OCI-LY7 (cell line): Measurements from ENCODE around the gene TNMD. TPM values are rescaled to one million over a fixed set of nuclear protein-coding genes. Genes with fewer than 3 reads are reported as not detected.
"Not testable (repeated sequence)": the region's sequence is repeated elsewhere in the genome, so short reads cannot be mapped to it uniquely, and the experiment has no call there.

Experiments
- Bru-seq: library from RNA; stranded (reverse); fragments of 400-500 nt; gene quantifications from one replicate; lab custom pipeline; 2021; lab: Mats Ljungman, UMichigan
- BruChase-seq, 2 experiments: library from RNA; stranded (reverse); fragments of 400-500 nt; gene quantifications; one replicate each; lab custom pipeline; 2021; lab: Mats Ljungman, UMichigan
- BruUV-seq: library from RNA; stranded (reverse); fragments of 400-500 nt; replicated peaks from 2 replicates; lab custom pipeline; 2021; lab: Mats Ljungman, UMichigan
- CTCF ChIA-PET: fragments of 300-600 bp; sonication (Branson Sonifier 250); formaldehyde crosslinking; loops from one replicate; lab custom pipeline; 2022; ENCODE audit warnings: antibody characterized with exemption; ENCODE audit not compliant: unreplicated experiment; lab: Charles Lee
- POLR2A ChIA-PET: fragments of 300-600 bp; sonication (Branson Sonifier 250); formaldehyde crosslinking; loops from one replicate; lab custom pipeline; 2022; ENCODE audit warnings: antibody characterized with exemption; lab: Charles Lee
- DNase-seq: peaks from one replicate; pipeline ENCODE4 v3.0.0-alpha.2; 2015; ENCODE audit warnings: low spot score
- H2AFZ ChIP-seq: fragments of 200-600 bp; sonication (generic), shearing (Covaris generic); 2 replicates; pipeline ENCODE4 v1.6.1; 2014; ENCODE audit warnings: mild to moderate bottlenecking, antibody characterized with exemption, low read length, moderate library complexity
- H3K27ac ChIP-seq: fragments of 200-600 bp; sonication (generic); 2 replicates; pipeline ENCODE4 v1.5.1; 2014; ENCODE audit warnings: mixed run types, low read depth, mild to moderate bottlenecking, moderate library complexity, low read length, inconsistent platforms; ENCODE audit not compliant: poor library complexity, severe bottlenecking
- H3K36me3 ChIP-seq: fragments of 200-600 bp; sonication (generic); 2 replicates; pipeline ENCODE4 v1.6.1; 2014; ENCODE audit warnings: mild to moderate bottlenecking, antibody characterized with exemption, low read length, moderate library complexity, mixed read lengths; ENCODE audit not compliant: insufficient read depth
- H3K4me1 ChIP-seq: fragments of 200-600 bp; sonication (generic); 2 replicates; pipeline ENCODE4 v1.5.1; 2014; ENCODE audit warnings: mild to moderate bottlenecking, low read length; ENCODE audit not compliant: insufficient read depth, poor library complexity, severe bottlenecking
- H3K4me2 ChIP-seq: fragments of 200-600 bp; sonication (generic); 2 replicates; pipeline ENCODE4 v1.6.1; 2014; ENCODE audit warnings: mild to moderate bottlenecking, low read length
- H3K4me3 ChIP-seq: fragments of 200-600 bp; sonication (generic); 2 replicates; pipeline ENCODE4 v1.5.1; 2014; ENCODE audit warnings: mild to moderate bottlenecking, low read depth, low read length; ENCODE audit not compliant: poor library complexity, severe bottlenecking
- H3K79me2 ChIP-seq: fragments of 200-600 bp; sonication (generic); 2 replicates; pipeline ENCODE4 v1.6.1; 2016; ENCODE audit warnings: low read depth, mild to moderate bottlenecking, low read length, moderate library complexity, mixed read lengths; ENCODE audit not compliant: insufficient read depth
- H3K9me2 ChIP-seq: fragments of 200-600 bp; sonication (generic); 2 replicates; pipeline ENCODE4 v1.6.1; 2016; ENCODE audit warnings: mild to moderate bottlenecking, low read length, mixed read lengths; ENCODE audit not compliant: insufficient read depth
- H3K9me3 ChIP-seq: fragments of 200-600 bp; sonication (generic); 2 replicates; pipeline ENCODE4 v1.6.1; 2014; ENCODE audit warnings: mild to moderate bottlenecking, mixed run types, low read length, mixed read lengths
- H4K20me1 ChIP-seq: fragments of 200-600 bp; sonication (generic); 2 replicates; pipeline ENCODE4 v1.6.1; 2014; ENCODE audit warnings: mild to moderate bottlenecking, antibody characterized with exemption, low read length, moderate library complexity, mixed read lengths; ENCODE audit not compliant: insufficient read depth
- EZH2phosphoT487 ChIP-seq: fragments of 200-600 bp; sonication (generic); IDR thresholded peaks from 2 replicates; pipeline ENCODE4 v1.6.1; 2018; ENCODE audit warnings: low read depth, borderline replicate concordance, mild to moderate bottlenecking, mixed run types, antibody characterized with exemption, low read length, moderate library complexity, mixed read lengths
- intact Hi-C: fragments of 100-400 bp; cut with micrococcal nuclease; formaldehyde crosslinking; loops from one replicate; pipeline ENCODE4 v1.10.0; 2022; ENCODE audit not compliant: unreplicated experiment
- long read RNA-seq: library from polyadenylated mRNA; stranded (forward); transcript quantifications from one replicate; pipeline ENCODE4 v2.0.0, GENCODE V29; 2022
- total RNA-seq, 2 experiments: library from RNA; depleted of rRNA in 1 of 2; stranded (reverse); fragments of >200 nt in 1 of 2; shearing (Covaris generic) in 1 of 2; gene quantifications; 2 replicates each; pipeline ENCODE4 v1.2.3, GENCODE V29; 2014 to 2022
- TF ChIP-seq, protein P1 (sequence below): fragments of 200-600 bp; sonication (generic); conservative IDR thresholded peaks from 2 replicates; pipeline ENCODE4 v1.5.1; 2014; ENCODE audit warnings: mild to moderate bottlenecking, antibody characterized with exemption, low read length, moderate library complexity, mixed read lengths

The TNMD gene
- total RNA-seq (2014; rRNA removed; shearing (Covaris generic)) (not detected in 2 replicates), total RNA-seq (2022) (not detected in 2 replicates), Bru-seq, nascent RNA (not detected), BruChase-seq, experiment 1, labeled RNA remaining after a 6-hour chase (not detected), BruChase-seq, experiment 2, labeled RNA remaining after a 2-hour chase (not detected)
- long read RNA-seq: 0 reads

DNA sequence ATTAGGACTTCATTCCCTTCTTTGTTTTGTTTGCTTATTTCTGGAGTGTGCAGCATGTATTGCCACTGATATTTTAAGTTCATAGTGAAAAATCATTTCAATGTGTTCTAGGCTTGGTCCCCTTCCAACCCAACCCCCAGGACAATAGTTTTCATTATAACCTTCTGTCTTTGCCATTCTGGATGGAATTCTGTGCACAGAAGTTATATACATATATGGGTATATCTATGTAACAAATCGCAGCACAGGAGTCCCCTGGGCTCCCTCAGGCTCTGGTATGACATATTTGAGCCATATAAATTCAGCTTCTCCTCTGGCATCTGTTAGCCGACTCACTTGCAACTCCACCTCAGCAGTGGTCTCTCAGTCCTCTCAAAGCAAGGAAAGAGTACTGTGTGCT lies at the start of gene TNMD:
TNMD (plus strand) TSS at position 326 of the 400 bp plus-strand sequence. CDS start 83 bp downstream, outside the sequence.
- ChIA-PET CTCF (no interaction called here), POLR2A (interaction anchor here (1.2 kb wide), 1 partner anchor 16 kb away, joined by 5 read pairs; no protein-coding TSS in a partner anchor)
- no peaks in the 10 kb centered on the region for H3K9me3 ChIP-seq
- no peak within 1 kb of the TSS for H3K4me3 ChIP-seq
- H3K36me3 ChIP-seq: no peaks in the 10 kb centered on the region
- no peak within 1 kb of the TSS for H2AFZ ChIP-seq
- no peak within 1 kb of the TSS for H3K4me2 ChIP-seq
- H3K4me1 ChIP-seq: no peaks in the 10 kb centered on the region
- TF ChIP-seq, protein P1, sequence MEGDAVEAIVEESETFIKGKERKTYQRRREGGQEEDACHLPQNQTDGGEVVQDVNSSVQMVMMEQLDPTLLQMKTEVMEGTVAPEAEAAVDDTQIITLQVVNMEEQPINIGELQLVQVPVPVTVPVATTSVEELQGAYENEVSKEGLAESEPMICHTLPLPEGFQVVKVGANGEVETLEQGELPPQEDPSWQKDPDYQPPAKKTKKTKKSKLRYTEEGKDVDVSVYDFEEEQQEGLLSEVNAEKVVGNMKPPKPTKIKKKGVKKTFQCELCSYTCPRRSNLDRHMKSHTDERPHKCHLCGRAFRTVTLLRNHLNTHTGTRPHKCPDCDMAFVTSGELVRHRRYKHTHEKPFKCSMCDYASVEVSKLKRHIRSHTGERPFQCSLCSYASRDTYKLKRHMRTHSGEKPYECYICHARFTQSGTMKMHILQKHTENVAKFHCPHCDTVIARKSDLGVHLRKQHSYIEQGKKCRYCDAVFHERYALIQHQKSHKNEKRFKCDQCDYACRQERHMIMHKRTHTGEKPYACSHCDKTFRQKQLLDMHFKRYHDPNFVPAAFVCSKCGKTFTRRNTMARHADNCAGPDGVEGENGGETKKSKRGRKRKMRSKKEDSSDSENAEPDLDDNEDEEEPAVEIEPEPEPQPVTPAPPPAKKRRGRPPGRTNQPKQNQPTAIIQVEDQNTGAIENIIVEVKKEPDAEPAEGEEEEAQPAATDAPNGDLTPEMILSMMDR: no peak
- TF ChIP-seq EZH2phosphoT487: no peak
- DNase-seq: no peak
- no peaks in the 10 kb centered on the region for H3K79me2 ChIP-seq
- no TSS peak for BruUV-seq
- H3K27ac ChIP-seq: no peak within 1 kb of the TSS
- H3K9me2 ChIP-seq: no peaks in the 10 kb centered on the region
- intact Hi-C loops: no loop called here
- no peaks in the 10 kb centered on the region for H4K20me1 ChIP-seq

DNA sequence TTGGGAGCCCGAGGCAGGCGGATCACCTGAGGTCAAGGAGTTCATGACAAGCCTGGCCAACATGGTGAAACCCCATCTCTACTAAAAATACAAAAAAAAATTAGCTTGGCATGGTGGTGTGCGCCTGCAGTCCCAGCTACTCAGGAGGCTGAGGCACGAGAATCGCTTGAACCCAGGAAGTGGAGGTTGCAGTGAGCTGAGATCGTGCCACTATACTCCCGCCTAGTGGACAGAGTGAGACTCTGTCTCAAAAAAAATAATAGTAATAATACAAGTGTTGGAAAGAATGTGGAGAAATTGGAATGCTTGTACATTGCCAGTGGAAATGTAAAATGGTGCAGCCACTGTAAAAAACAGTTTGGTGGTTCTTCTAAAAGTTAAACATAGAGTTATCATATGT lies 19.2 kb upstream of the TNMD start:
- POLR2A ChIA-PET, H4K20me1 ChIP-seq, H3K9me3 ChIP-seq, H3K36me3 ChIP-seq, H3K4me3 ChIP-seq, H3K4me2 ChIP-seq, DNase-seq, H3K79me2 ChIP-seq, H2AFZ ChIP-seq, H3K27ac ChIP-seq, H3K9me2 ChIP-seq, CTCF ChIA-PET, intact Hi-C loops, BruUV-seq, H3K4me1 ChIP-seq: not testable (repeated sequence)
- TF ChIP-seq, protein P1: peak; percentile 59

DNA sequence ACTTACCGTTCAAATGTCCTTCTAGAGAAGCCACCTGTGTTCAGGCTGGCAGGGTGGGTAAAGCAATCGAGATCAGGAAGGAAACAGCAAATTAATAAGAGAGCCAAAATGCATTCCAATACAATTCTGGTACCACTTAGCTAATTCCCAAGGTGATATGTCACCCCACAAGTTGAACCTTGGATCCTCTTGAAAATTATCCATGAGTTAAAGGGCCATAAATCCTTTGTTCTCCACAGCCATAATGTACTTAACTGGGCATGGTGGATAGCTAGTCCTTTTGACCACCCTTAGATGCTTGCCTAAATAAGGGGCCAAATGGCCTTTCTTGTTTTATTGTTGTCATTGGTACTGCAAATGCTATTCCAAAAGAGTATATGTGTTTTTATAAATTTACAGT lies 2.0 kb downstream of the TNMD start:
- no peaks in the 10 kb centered on the region for H3K4me1 ChIP-seq
- no peaks in the 10 kb centered on the region for H3K79me2 ChIP-seq
- no peak for DNase-seq
- intact Hi-C loops: no loop called here
- CTCF ChIA-PET: no interaction called here
- TF ChIP-seq, protein P1: no peak
- TF ChIP-seq EZH2phosphoT487: no peak
- H4K20me1 ChIP-seq: no peaks in the 10 kb centered on the region
- H3K4me2 ChIP-seq: no peak overlapping the region
- no peaks in the 10 kb centered on the region for H3K9me3 ChIP-seq
- no peak overlapping the region for H3K27ac ChIP-seq
- no peak overlapping the region for H2AFZ ChIP-seq
- no peaks in the 10 kb centered on the region for H3K36me3 ChIP-seq
- H3K9me2 ChIP-seq: no peaks in the 10 kb centered on the region
- BruUV-seq: no TSS peak
- H3K4me3 ChIP-seq: no peak overlapping the region
- POLR2A ChIA-PET: no interaction called here
